Stimulated activated naive CD8-positive, alpha-beta T cell treated with anti-CD3 and anti-CD28 coated beads, Interleukin-15, amount 100 ng/mL, for 72 hours (primary cell): ENCODE data around the gene CD38.
A peak's percentile ranks its signal among the peaks of the same experiment; 100 is the strongest.

Source experiments
- ATAC-seq: fragments of 150-1000 bp; cut with Tn5 transposase; 2 replicates; pipeline ENCODE4 v1.10.0; 2021; ENCODE audit warnings: mild to moderate bottlenecking, moderate library complexity
- DNase-seq, 2 donors: peaks; one replicate each; pipeline ENCODE4 v3.0.0; 2021 to 2022
- H3K27ac Mint-ChIP-seq, 2 donors: one replicate each; pipeline ENCODE4 v1.8.0; 2022; ENCODE audit warnings: mild to moderate bottlenecking in 2 of 2, mixed read lengths in 2 of 2, moderate library complexity in 2 of 2
- H3K27me3 Mint-ChIP-seq: one replicate; pipeline ENCODE4 v1.8.0; 2022; ENCODE audit warnings: mixed read lengths
- H3K4me1 Mint-ChIP-seq: one replicate; pipeline ENCODE4 v1.8.0; 2022; ENCODE audit warnings: mild to moderate bottlenecking, mixed read lengths
- H3K4me3 Mint-ChIP-seq, 2 donors: one replicate each; pipeline ENCODE4 v1.8.0; 2022; ENCODE audit warnings: mild to moderate bottlenecking in 2 of 2, mixed read lengths in 2 of 2, moderate library complexity in 1 of 2
- H3K9me3 Mint-ChIP-seq, 2 donors: one replicate each; pipeline ENCODE4 v1.8.0; 2022; ENCODE audit warnings: mixed read lengths in 2 of 2

The CD38 gene

GRCh38 chr4:15884666-15885065, 106.5 kb downstream of the CD38 start:
- Mint-ChIP-seq H3K27ac (no peak overlapping the region), H3K27me3 (peaks cover 18% of the 10 kb centered on the region), H3K4me1 (peaks cover 21% of the 10 kb centered on the region), H3K9me3 (no peaks in the 10 kb centered on the region), H3K4me3 (no peak overlapping the region)
- ATAC-seq (no peak), DNase-seq (no peak)

- Mint-ChIP-seq H3K4me1 (peaks cover 24% of the 10 kb centered on the region), H3K27me3 (peaks cover 20% of the 10 kb centered on the region), H3K27ac (no peak overlapping the region), H3K9me3 (no peaks in the 10 kb centered on the region), H3K4me3 (no peak overlapping the region)
- ATAC-seq (no peak), DNase-seq (no peak)
Measured at GRCh38 chr4:15885422-15885821, 107.3 kb downstream of the CD38 start.

GRCh38 chr4:15888515-15888914, 110.4 kb downstream of the CD38 start:
- Mint-ChIP-seq H3K27me3 (peaks cover 27% of the 10 kb centered on the region), H3K4me3 (no peak overlapping the region), H3K9me3 (no peaks in the 10 kb centered on the region), H3K4me1 (peaks cover 29% of the 10 kb centered on the region), H3K27ac (no peak overlapping the region)
- no peak for ATAC-seq
- no peak for DNase-seq

GRCh38 chr4:15890246-15890829, 112.2 kb downstream of the CD38 start:
- Mint-ChIP-seq H3K4me1 (peaks cover 33% of the 10 kb centered on the region), H3K27ac (no peak overlapping the region), H3K27me3 (peaks cover 19% of the 10 kb centered on the region), H3K4me3 (no peak overlapping the region), H3K9me3 (no peaks in the 10 kb centered on the region)
- ATAC-seq, result peak; percentile 59
- no peak for DNase-seq

- Mint-ChIP-seq H3K4me1 (peaks cover 33% of the 10 kb centered on the region), H3K4me3 (no peak overlapping the region), H3K27ac (no peak overlapping the region), H3K27me3 (peaks cover 25% of the 10 kb centered on the region), H3K9me3 (no peaks in the 10 kb centered on the region)
- ATAC-seq (no peak), DNase-seq (no peak)
Measured at GRCh38 chr4:15891312-15891711, 113.2 kb downstream of the CD38 start.

- H3K27me3 Mint-ChIP-seq, result peaks cover 34% of the 10 kb centered on the region
- no peak overlapping the region for H3K4me3 Mint-ChIP-seq
- H3K27ac Mint-ChIP-seq, result no peak overlapping the region
- DNase-seq (no peak), ATAC-seq (no peak)
- peaks cover 27% of the 10 kb centered on the region for H3K4me1 Mint-ChIP-seq
- no peaks in the 10 kb centered on the region for H3K9me3 Mint-ChIP-seq
Measured at GRCh38 chr4:15893962-15894361, 115.8 kb downstream of the CD38 start.

- Mint-ChIP-seq H3K27ac (no peak overlapping the region), H3K4me3 (no peak overlapping the region), H3K27me3 (peaks cover 38% of the 10 kb centered on the region), H3K4me1 (peaks cover 27% of the 10 kb centered on the region), H3K9me3 (no peaks in the 10 kb centered on the region)
- DNase-seq (no peak), ATAC-seq (no peak)
Measured at GRCh38 chr4:15894393-15894792, 116.3 kb downstream of the CD38 start.

- H3K4me3 Mint-ChIP-seq, result no peak overlapping the region
- ATAC-seq (no peak), DNase-seq (no peak)
- peaks cover 26% of the 10 kb centered on the region for H3K4me1 Mint-ChIP-seq
- H3K27ac Mint-ChIP-seq, result no peak overlapping the region
- peaks cover 46% of the 10 kb centered on the region for H3K27me3 Mint-ChIP-seq
- no peaks in the 10 kb centered on the region for H3K9me3 Mint-ChIP-seq
Measured at GRCh38 chr4:15894921-15895916, 117.1 kb downstream of the CD38 start.

- Mint-ChIP-seq H3K27ac (no peak overlapping the region), H3K27me3 (peaks cover 39% of the 10 kb centered on the region), H3K4me1 (peaks cover 8% of the 10 kb centered on the region), H3K4me3 (no peak overlapping the region), H3K9me3 (no peaks in the 10 kb centered on the region)
- DNase-seq, result no peak
- no peak for ATAC-seq
Measured at GRCh38 chr4:15897577-15897976, 119.4 kb downstream of the CD38 start.

GRCh38 chr4:15898902-15899301, 120.8 kb downstream of the CD38 start:
- DNase-seq (no peak), ATAC-seq (no peak)
- Mint-ChIP-seq H3K27ac (no peak overlapping the region), H3K4me1 (peaks cover 6% of the 10 kb centered on the region), H3K9me3 (no peaks in the 10 kb centered on the region), H3K4me3 (no peak overlapping the region), H3K27me3 (peaks cover 46% of the 10 kb centered on the region)

GRCh38 chr4:15899511-15899910, 121.4 kb downstream of the CD38 start:
- no peak for ATAC-seq
- no peak for DNase-seq
- Mint-ChIP-seq H3K4me1 (peaks cover under 1% of the 10 kb centered on the region), H3K4me3 (no peak overlapping the region), H3K27me3 (peaks cover 52% of the 10 kb centered on the region), H3K9me3 (peaks cover 2 to 5% of the 10 kb centered on the region in 2 donors), H3K27ac (no peak overlapping the region)

GRCh38 chr4:15901007-15901406, 122.9 kb downstream of the CD38 start:
- Mint-ChIP-seq H3K9me3 (peaks cover 6 to 11% of the 10 kb centered on the region in 2 donors), H3K27ac (no peak overlapping the region), H3K4me3 (no peak overlapping the region), H3K4me1 (no peaks in the 10 kb centered on the region), H3K27me3 (peaks cover 54% of the 10 kb centered on the region)
- DNase-seq, result no peak
- no peak for ATAC-seq

- Mint-ChIP-seq H3K4me3 (no peak overlapping the region), H3K4me1 (no peaks in the 10 kb centered on the region), H3K9me3 (peaks cover 6 to 11% of the 10 kb centered on the region in 2 donors), H3K27ac (no peak overlapping the region), H3K27me3 (peaks cover 54% of the 10 kb centered on the region)
- DNase-seq (no peak), ATAC-seq (peak; percentile 50)
Measured at GRCh38 chr4:15901998-15902397, 123.9 kb downstream of the CD38 start.

- no peak overlapping the region for H3K27ac Mint-ChIP-seq
- H3K4me3 Mint-ChIP-seq, result no peak overlapping the region
- ATAC-seq (no peak), DNase-seq (no peak)
- H3K4me1 Mint-ChIP-seq, result no peaks in the 10 kb centered on the region
- peaks cover 6 to 11% of the 10 kb centered on the region in 2 donors for H3K9me3 Mint-ChIP-seq
- peaks cover 54% of the 10 kb centered on the region for H3K27me3 Mint-ChIP-seq
Measured at GRCh38 chr4:15902746-15903145, 124.6 kb downstream of the CD38 start.
